SK-N-SH treated with all-trans-retinoic acid at 6 μM for 48 hours (cell line): ENCODE data around the gene PRSS48.

Experiments used
- ATAC-seq: fragments of 200-7000 bp; cut with Tn5 transposase; 3 replicates; pipeline ENCODE4 v1.9.1; 2020; ENCODE audit warnings: mild to moderate bottlenecking, moderate library complexity
- ARNTL ChIP-seq: fragments of 450-650 bp; formaldehyde crosslinking; IDR thresholded peaks from 2 replicates; pipeline ENCODE4 v1.5.0; 2020; ENCODE audit warnings: low read depth, mild to moderate bottlenecking, moderate library complexity, borderline replicate concordance
- BACH2 ChIP-seq: fragments of 250-450 bp; sonication (Bioruptor Pico); IDR thresholded peaks from 2 replicates; pipeline ENCODE4 v1.9.0; 2021; ENCODE audit warnings: mild to moderate bottlenecking, borderline replicate concordance
- CREB5 ChIP-seq: fragments of 250-450 bp; sonication (Bioruptor Pico); IDR thresholded peaks from 2 replicates; pipeline ENCODE4 v1.5.1; 2020; ENCODE audit warnings: low read depth, mild to moderate bottlenecking, moderate library complexity
- CSDC2 ChIP-seq: fragments of 250-450 bp; sonication (Bioruptor Pico); IDR thresholded peaks from 2 replicates; pipeline ENCODE4 v1.5.0; 2020; ENCODE audit warnings: mild to moderate bottlenecking, moderate library complexity
- ESRRG ChIP-seq: fragments of 250-450 bp; sonication (Bioruptor Pico); IDR thresholded peaks from 2 replicates; pipeline ENCODE4 v1.6.1; 2021; ENCODE audit warnings: mild to moderate bottlenecking
- GLIS3 ChIP-seq: fragments of 250-450 bp; sonication (Bioruptor Pico); IDR thresholded peaks from 2 replicates; pipeline ENCODE4 v1.5.0; 2020; ENCODE audit warnings: mild to moderate bottlenecking, moderate library complexity
- ISL1 ChIP-seq: fragments of 250-450 bp; sonication (Bioruptor Pico); IDR thresholded peaks from 2 replicates; pipeline ENCODE4 v2.1.2; 2022; ENCODE audit warnings: mild to moderate bottlenecking, moderate library complexity
- OSR1 ChIP-seq: fragments of 250-450 bp; sonication (Bioruptor Pico); IDR thresholded peaks from 2 replicates; pipeline ENCODE4 v1.8.0; 2022; ENCODE audit warnings: moderate library complexity, mild to moderate bottlenecking, inconsistent platforms
- PATZ1 ChIP-seq: fragments of 250-450 bp; sonication (Bioruptor Pico); IDR thresholded peaks from 2 replicates; pipeline ENCODE4 v1.8.0; 2020; ENCODE audit warnings: mild to moderate bottlenecking, moderate library complexity, borderline replicate concordance
- PPARA ChIP-seq: fragments of 250-450 bp; sonication (Bioruptor Pico); IDR thresholded peaks from 2 replicates; pipeline ENCODE4 v1.5.0; 2020; ENCODE audit warnings: mild to moderate bottlenecking, borderline replicate concordance
- RARB ChIP-seq: fragments of 250-450 bp; sonication (Bioruptor Pico); IDR thresholded peaks from 2 replicates; pipeline ENCODE4 v1.8.0; 2021; ENCODE audit warnings: mild to moderate bottlenecking, moderate library complexity
- SNAI2 ChIP-seq: fragments of 250-450 bp; sonication (Bioruptor Pico); IDR thresholded peaks from 2 replicates; pipeline ENCODE4 v1.5.0; 2020; ENCODE audit warnings: mild to moderate bottlenecking, moderate library complexity
- TOX ChIP-seq: fragments of 250-450 bp; sonication (Bioruptor Pico); IDR thresholded peaks from 2 replicates; pipeline ENCODE4 v1.8.0; 2021; ENCODE audit warnings: mild to moderate bottlenecking, moderate library complexity, borderline replicate concordance
- ZFP3 ChIP-seq: fragments of 250-450 bp; sonication (Bioruptor Pico); IDR thresholded peaks from 2 replicates; pipeline ENCODE4 v1.5.0; 2020; ENCODE audit warnings: mild to moderate bottlenecking, moderate library complexity
- ZFP30 ChIP-seq: fragments of 450-650 bp; formaldehyde crosslinking; IDR thresholded peaks from 2 replicates; pipeline ENCODE4 v1.5.0; 2022; ENCODE audit warnings: mild to moderate bottlenecking, moderate library complexity
- ZNF565 ChIP-seq: fragments of 450-650 bp; formaldehyde crosslinking; conservative IDR thresholded peaks from 2 replicates; pipeline ENCODE4 v1.5.0; 2020; ENCODE audit warnings: low read depth, mild to moderate bottlenecking, moderate library complexity
- ZNF8 ChIP-seq: fragments of 450-650 bp; formaldehyde crosslinking; IDR thresholded peaks from 2 replicates; pipeline ENCODE4 v1.5.0; 2020; ENCODE audit warnings: mild to moderate bottlenecking, moderate library complexity
- TF ChIP-seq, protein P1 (sequence below): fragments of 250-450 bp; sonication (Bioruptor Pico); IDR thresholded peaks from 2 replicates; pipeline ENCODE4 v1.5.0; 2020; ENCODE audit warnings: mild to moderate bottlenecking, moderate library complexity
- TF ChIP-seq, protein P2 (sequence below): fragments of 250-450 bp; sonication (Bioruptor Pico); IDR thresholded peaks from 2 replicates; pipeline ENCODE4 v1.5.1; 2021; ENCODE audit warnings: mild to moderate bottlenecking, moderate library complexity
- TF ChIP-seq, protein P3 (sequence below): fragments of 250-450 bp; sonication (Bioruptor Pico); IDR thresholded peaks from 2 replicates; pipeline ENCODE4 v1.8.0; 2021; ENCODE audit warnings: low read depth, mild to moderate bottlenecking, moderate library complexity, borderline replicate concordance

Gene PRSS48

GRCh38 chr4:151292038-151292437, 15.1 kb downstream of the PRSS48 start:
- no peak; the same call in 2 of the 3 replicates for ATAC-seq
- no peak for TF ChIP-seq ARNTL (CRISPR knock-in tag)
- TF ChIP-seq CREB5 (CRISPR knock-in tag), result no peak
- no peak for TF ChIP-seq SNAI2
- TF ChIP-seq ZFP3, result no peak

GRCh38 chr4:151294833-151295496, 18.0 kb downstream of the PRSS48 start:
- no peak for TF ChIP-seq OSR1 (CRISPR knock-in tag)
- no peak for TF ChIP-seq ISL1 (CRISPR knock-in tag)
- TF ChIP-seq, protein P1, sequence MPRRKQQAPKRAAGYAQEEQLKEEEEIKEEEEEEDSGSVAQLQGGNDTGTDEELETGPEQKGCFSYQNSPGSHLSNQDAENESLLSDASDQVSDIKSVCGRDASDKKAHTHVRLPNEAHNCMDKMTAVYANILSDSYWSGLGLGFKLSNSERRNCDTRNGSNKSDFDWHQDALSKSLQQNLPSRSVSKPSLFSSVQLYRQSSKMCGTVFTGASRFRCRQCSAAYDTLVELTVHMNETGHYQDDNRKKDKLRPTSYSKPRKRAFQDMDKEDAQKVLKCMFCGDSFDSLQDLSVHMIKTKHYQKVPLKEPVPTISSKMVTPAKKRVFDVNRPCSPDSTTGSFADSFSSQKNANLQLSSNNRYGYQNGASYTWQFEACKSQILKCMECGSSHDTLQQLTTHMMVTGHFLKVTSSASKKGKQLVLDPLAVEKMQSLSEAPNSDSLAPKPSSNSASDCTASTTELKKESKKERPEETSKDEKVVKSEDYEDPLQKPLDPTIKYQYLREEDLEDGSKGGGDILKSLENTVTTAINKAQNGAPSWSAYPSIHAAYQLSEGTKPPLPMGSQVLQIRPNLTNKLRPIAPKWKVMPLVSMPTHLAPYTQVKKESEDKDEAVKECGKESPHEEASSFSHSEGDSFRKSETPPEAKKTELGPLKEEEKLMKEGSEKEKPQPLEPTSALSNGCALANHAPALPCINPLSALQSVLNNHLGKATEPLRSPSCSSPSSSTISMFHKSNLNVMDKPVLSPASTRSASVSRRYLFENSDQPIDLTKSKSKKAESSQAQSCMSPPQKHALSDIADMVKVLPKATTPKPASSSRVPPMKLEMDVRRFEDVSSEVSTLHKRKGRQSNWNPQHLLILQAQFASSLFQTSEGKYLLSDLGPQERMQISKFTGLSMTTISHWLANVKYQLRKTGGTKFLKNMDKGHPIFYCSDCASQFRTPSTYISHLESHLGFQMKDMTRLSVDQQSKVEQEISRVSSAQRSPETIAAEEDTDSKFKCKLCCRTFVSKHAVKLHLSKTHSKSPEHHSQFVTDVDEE (CRISPR knock-in tag), result no peak
- no peak for TF ChIP-seq SNAI2
- no peak for TF ChIP-seq CREB5 (CRISPR knock-in tag)
- TF ChIP-seq ZFP30 (CRISPR knock-in tag), result no peak
- TF ChIP-seq ZFP3, result no peak
- no peak for TF ChIP-seq RARB
- TF ChIP-seq CSDC2 (CRISPR knock-in tag), result no peak
- no peak for TF ChIP-seq PATZ1
- no peak for TF ChIP-seq ZNF565
- TF ChIP-seq GLIS3 (CRISPR knock-in tag), result no peak
- no peak for TF ChIP-seq ARNTL (CRISPR knock-in tag)
- TF ChIP-seq TOX, result no peak
- TF ChIP-seq ESRRG (CRISPR knock-in tag), result no peak
- no peak for TF ChIP-seq BACH2 (CRISPR knock-in tag)
- TF ChIP-seq, protein P2, sequence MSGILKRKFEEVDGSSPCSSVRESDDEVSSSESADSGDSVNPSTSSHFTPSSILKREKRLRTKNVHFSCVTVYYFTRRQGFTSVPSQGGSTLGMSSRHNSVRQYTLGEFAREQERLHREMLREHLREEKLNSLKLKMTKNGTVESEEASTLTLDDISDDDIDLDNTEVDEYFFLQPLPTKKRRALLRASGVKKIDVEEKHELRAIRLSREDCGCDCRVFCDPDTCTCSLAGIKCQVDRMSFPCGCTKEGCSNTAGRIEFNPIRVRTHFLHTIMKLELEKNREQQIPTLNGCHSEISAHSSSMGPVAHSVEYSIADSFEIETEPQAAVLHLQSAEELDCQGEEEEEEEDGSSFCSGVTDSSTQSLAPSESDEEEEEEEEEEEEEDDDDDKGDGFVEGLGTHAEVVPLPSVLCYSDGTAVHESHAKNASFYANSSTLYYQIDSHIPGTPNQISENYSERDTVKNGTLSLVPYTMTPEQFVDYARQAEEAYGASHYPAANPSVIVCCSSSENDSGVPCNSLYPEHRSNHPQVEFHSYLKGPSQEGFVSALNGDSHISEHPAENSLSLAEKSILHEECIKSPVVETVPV (CRISPR knock-in tag), result no peak
- no peak for TF ChIP-seq PPARA
- TF ChIP-seq, protein P3, sequence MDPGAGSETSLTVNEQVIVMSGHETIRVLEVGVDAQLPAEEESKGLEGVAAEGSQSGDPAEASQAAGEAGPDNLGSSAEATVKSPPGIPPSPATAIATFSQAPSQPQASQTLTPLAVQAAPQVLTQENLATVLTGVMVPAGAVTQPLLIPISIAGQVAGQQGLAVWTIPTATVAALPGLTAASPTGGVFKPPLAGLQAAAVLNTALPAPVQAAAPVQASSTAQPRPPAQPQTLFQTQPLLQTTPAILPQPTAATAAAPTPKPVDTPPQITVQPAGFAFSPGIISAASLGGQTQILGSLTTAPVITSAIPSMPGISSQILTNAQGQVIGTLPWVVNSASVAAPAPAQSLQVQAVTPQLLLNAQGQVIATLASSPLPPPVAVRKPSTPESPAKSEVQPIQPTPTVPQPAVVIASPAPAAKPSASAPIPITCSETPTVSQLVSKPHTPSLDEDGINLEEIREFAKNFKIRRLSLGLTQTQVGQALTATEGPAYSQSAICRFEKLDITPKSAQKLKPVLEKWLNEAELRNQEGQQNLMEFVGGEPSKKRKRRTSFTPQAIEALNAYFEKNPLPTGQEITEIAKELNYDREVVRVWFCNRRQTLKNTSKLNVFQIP (CRISPR knock-in tag), result no peak
- no peak for TF ChIP-seq ZNF8
- no peak for ATAC-seq

- no peak for ATAC-seq
- TF ChIP-seq OSR1 (CRISPR knock-in tag), result no peak
- TF ChIP-seq ZFP3, result no peak
- no peak for TF ChIP-seq CREB5 (CRISPR knock-in tag)
- TF ChIP-seq, protein P2 (CRISPR knock-in tag), result no peak
- no peak for TF ChIP-seq ZFP30 (CRISPR knock-in tag)
- no peak for TF ChIP-seq RARB
- TF ChIP-seq, protein P3 (CRISPR knock-in tag), result no peak
These were observed 19.3 kb downstream of the PRSS48 start for GRCh38 chr4:151296227-151296626.
